ENCODE results near the gene NRXN3.

GRCh38 chr14:79564371-79564770 is 1394.2 kb downstream of the NRXN3 start:
- TF ChIP-seq, protein P1, sequence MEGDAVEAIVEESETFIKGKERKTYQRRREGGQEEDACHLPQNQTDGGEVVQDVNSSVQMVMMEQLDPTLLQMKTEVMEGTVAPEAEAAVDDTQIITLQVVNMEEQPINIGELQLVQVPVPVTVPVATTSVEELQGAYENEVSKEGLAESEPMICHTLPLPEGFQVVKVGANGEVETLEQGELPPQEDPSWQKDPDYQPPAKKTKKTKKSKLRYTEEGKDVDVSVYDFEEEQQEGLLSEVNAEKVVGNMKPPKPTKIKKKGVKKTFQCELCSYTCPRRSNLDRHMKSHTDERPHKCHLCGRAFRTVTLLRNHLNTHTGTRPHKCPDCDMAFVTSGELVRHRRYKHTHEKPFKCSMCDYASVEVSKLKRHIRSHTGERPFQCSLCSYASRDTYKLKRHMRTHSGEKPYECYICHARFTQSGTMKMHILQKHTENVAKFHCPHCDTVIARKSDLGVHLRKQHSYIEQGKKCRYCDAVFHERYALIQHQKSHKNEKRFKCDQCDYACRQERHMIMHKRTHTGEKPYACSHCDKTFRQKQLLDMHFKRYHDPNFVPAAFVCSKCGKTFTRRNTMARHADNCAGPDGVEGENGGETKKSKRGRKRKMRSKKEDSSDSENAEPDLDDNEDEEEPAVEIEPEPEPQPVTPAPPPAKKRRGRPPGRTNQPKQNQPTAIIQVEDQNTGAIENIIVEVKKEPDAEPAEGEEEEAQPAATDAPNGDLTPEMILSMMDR (IDR thresholded peaks at IDR 0.05): no peak
- TF ChIP-seq POLR2A (IDR thresholded peaks at IDR 0.05) (no peak), EP300 (IDR thresholded peaks at IDR 0.05) (no peak)

Data from stomach (tissue), 4 donors.